CD8-positive, alpha-beta memory T cell (primary cell): Measurements from ENCODE around the gene HSPB1. TPM values are rescaled to one million over a fixed set of nuclear protein-coding genes. Genes with fewer than 3 reads are reported as not detected.
"Not testable (repeated sequence)": the region's sequence is repeated elsewhere in the genome, so short reads cannot be mapped to it uniquely, and the experiment has no call there.

Experiments
- CTCF ChIA-PET: fragments of 350-600 bp; sonication (Branson Sonifier 250); formaldehyde crosslinking; loops from one replicate; lab custom pipeline; 2021; ENCODE audit warnings: antibody characterized with exemption; lab: Charles Lee
- POLR2A ChIA-PET: fragments of 350-600 bp; sonication (Branson Sonifier 250); formaldehyde crosslinking; loops from one replicate; lab custom pipeline; 2021; ENCODE audit warnings: antibody characterized with exemption; lab: Charles Lee
- DNase-seq, 5 donors: peaks; one replicate each; pipeline versions ENCODE4 v3.0.0 to v3.0.0-alpha.2; 2020 to 2022; ENCODE audit warnings: mixed read lengths in 1 of 5
- H3K27ac ChIP-seq: one replicate; pipeline ENCODE4 v1.7.0; 2013; ENCODE audit warnings: low read depth, mild to moderate bottlenecking, low read length, moderate library complexity
- H3K27me3 ChIP-seq: 2 replicates; pipeline ENCODE4 v1.7.0; 2013; ENCODE audit warnings: low read length, mild to moderate bottlenecking; ENCODE audit not compliant: insufficient read depth, poor library complexity, severe bottlenecking
- H3K36me3 ChIP-seq: 2 replicates; pipeline ENCODE4 v1.7.0; 2013; ENCODE audit warnings: mild to moderate bottlenecking, low read length, moderate library complexity; ENCODE audit not compliant: insufficient read depth
- H3K4me1 ChIP-seq: 2 replicates; pipeline ENCODE4 v1.7.0; 2013; ENCODE audit warnings: mild to moderate bottlenecking, low read length, moderate library complexity; ENCODE audit not compliant: insufficient read depth
- H3K4me3 ChIP-seq: 2 replicates; pipeline ENCODE4 v1.7.0; 2013; ENCODE audit warnings: mild to moderate bottlenecking, low read length
- H3K9me3 ChIP-seq: 2 replicates; pipeline ENCODE4 v1.7.0; 2013; ENCODE audit warnings: mild to moderate bottlenecking, low read length
- H3K27ac Mint-ChIP-seq, 8 donors: one replicate each; pipeline ENCODE4 v1.8.0; 2020 to 2021; ENCODE audit warnings: mixed read lengths in 8 of 8, mild to moderate bottlenecking in 6 of 8, inconsistent platforms in 3 of 8, moderate library complexity in 3 of 8
- H3K27me3 Mint-ChIP-seq, 2 donors: one replicate each; pipeline ENCODE4 v1.8.0; 2020 to 2021; ENCODE audit warnings: mixed read lengths in 2 of 2, mild to moderate bottlenecking in 1 of 2, moderate library complexity in 1 of 2
- H3K36me3 Mint-ChIP-seq, 3 donors: one replicate each; pipeline ENCODE4 v1.8.0; 2020 to 2021; ENCODE audit warnings: mixed read lengths in 3 of 3, inconsistent platforms in 1 of 3, mild to moderate bottlenecking in 1 of 3
- H3K4me1 Mint-ChIP-seq, 3 donors: one replicate each; pipeline ENCODE4 v1.8.0; 2020 to 2021; ENCODE audit warnings: mixed read lengths in 3 of 3, inconsistent platforms in 1 of 3, mild to moderate bottlenecking in 1 of 3
- H3K4me3 Mint-ChIP-seq, 7 donors: one replicate each; pipeline ENCODE4 v1.8.0; 2020 to 2021; ENCODE audit warnings: mixed read lengths in 7 of 7, mild to moderate bottlenecking in 6 of 7, moderate library complexity in 4 of 7, inconsistent platforms in 2 of 7
- H3K9me3 Mint-ChIP-seq, 5 donors: one replicate each; pipeline ENCODE4 v1.8.0; 2020 to 2022; ENCODE audit warnings: mixed read lengths in 5 of 5, mild to moderate bottlenecking in 3 of 5, moderate library complexity in 2 of 5, inconsistent platforms in 1 of 5
- polyA plus RNA-seq: library from polyadenylated mRNA; unstranded; fragments of 300-500 nt; fragmentation: Illumina TruSeq; gene quantifications from one replicate; pipeline ENCODE4 v1.2.3, GENCODE V29; 2021
- total RNA-seq, 2 experiments: library from RNA; stranded (reverse); gene quantifications; one replicate each; pipeline ENCODE4 v1.2.3, GENCODE V29; 2021

Gene HSPB1
- total and polyA plus RNA-seq, 3 experiments from 2014 or later, result 74.7 to 84.1 (median 80.7) TPM

- Histone ChIP-seq H3K27me3 (no peaks in the 10 kb centered on the region), H3K9me3 (no peaks in the 10 kb centered on the region), H3K4me3 (peak overlapping the region; percentile 73), H3K27ac (peak overlapping the region; percentile 65), H3K4me1 (peaks cover 7% of the 10 kb centered on the region), H3K36me3 (no peaks in the 10 kb centered on the region)
- peak overlapping the region; percentile 73 to 96 (median 86) for H3K27ac Mint-ChIP-seq
- H3K9me3 Mint-ChIP-seq, result no peaks in the 10 kb centered on the region
- POLR2A ChIA-PET, result interaction anchor here (0.5 to 1.0 kb wide), 3 partner anchors 11 to 54 kb away, joined by 3 to 5 read pairs (median 5); no protein-coding TSS in a partner anchor
- peak; percentile 68 to 82 (median 73) for DNase-seq
- peak overlapping the region; percentile 88 to 97 (median 92) for H3K4me3 Mint-ChIP-seq
- H3K27me3 Mint-ChIP-seq, result peaks cover 0 to 5% of the 10 kb centered on the region in 2 donors
- H3K4me1 Mint-ChIP-seq, result peaks cover 18 to 20% (median 18%) of the 10 kb centered on the region in 3 donors
- peaks cover 0 to 3% (median 0%) of the 10 kb centered on the region in 3 donors for H3K36me3 Mint-ChIP-seq
- CTCF ChIA-PET, result interaction anchor here (1.1 to 5.5 kb wide), 6 partner anchors 11 to 125 kb away, joined by 4 to 34 read pairs (median 9); no protein-coding TSS in a partner anchor
Observed at GRCh38 chr7:76303202-76304147, 1.0 kb downstream of the HSPB1 start.

DNA sequence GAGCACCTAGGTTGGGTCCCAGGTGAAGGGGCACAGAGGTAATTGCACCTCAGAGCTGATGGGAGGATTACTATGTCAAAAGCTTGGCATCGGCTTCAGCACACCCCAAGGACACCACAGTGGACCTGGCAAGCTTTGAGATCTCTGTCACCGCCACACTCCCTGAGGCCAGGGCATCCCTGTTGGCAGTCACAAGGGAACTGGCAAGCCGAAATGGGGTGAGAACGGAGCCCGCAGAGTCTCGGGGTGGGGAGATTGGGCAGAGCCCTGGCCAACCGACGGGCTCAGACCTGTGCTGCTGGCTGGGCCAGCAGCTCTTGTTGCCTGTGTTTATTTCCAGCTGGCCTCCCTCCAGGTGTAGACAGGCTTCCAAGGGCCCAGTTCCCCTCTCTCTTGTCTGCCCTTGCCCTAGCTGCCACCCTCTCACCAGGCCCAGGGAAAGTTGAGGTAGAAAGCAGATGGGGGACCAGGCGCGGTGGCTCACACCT lies 2.5 kb downstream of the HSPB1 start:
- peak overlapping the region in 5 of 8 donors; percentile 67 to 94 (median 87) for H3K27ac Mint-ChIP-seq
- H3K4me3 Mint-ChIP-seq, result peak overlapping the region in 6 of 7 donors; percentile 88 to 97 (median 92)
- Histone ChIP-seq H3K27ac (no peak overlapping the region), H3K9me3 (no peaks in the 10 kb centered on the region), H3K4me3 (no peak overlapping the region), H3K36me3 (no peaks in the 10 kb centered on the region), H3K27me3 (no peaks in the 10 kb centered on the region), H3K4me1 (peaks cover 7% of the 10 kb centered on the region)
- CTCF ChIA-PET, result interaction anchor here (2.2 to 5.5 kb wide), 3 partner anchors 9 to 13 kb away, joined by 8 to 34 read pairs (median 10); no protein-coding TSS in a partner anchor
- H3K27me3 Mint-ChIP-seq, result peaks cover 0 to 5% of the 10 kb centered on the region in 2 donors
- POLR2A ChIA-PET, result no interaction called here
- peaks cover 18 to 20% (median 18%) of the 10 kb centered on the region in 3 donors for H3K4me1 Mint-ChIP-seq
- H3K9me3 Mint-ChIP-seq, result no peaks in the 10 kb centered on the region
- peaks cover 0 to 3% (median 0%) of the 10 kb centered on the region in 3 donors for H3K36me3 Mint-ChIP-seq
- no peak for DNase-seq

- H3K4me1 ChIP-seq, POLR2A ChIA-PET, DNase-seq, H3K27me3 ChIP-seq, H3K36me3 ChIP-seq, H3K27ac ChIP-seq, H3K36me3 Mint-ChIP-seq, H3K9me3 ChIP-seq, H3K4me1 Mint-ChIP-seq, H3K4me3 ChIP-seq, H3K27me3 Mint-ChIP-seq, H3K27ac Mint-ChIP-seq, H3K9me3 Mint-ChIP-seq: not testable (repeated sequence)
- H3K4me3 Mint-ChIP-seq, result peak overlapping the region in 1 of 7 donors; percentile 24
- CTCF ChIA-PET, result interaction anchor here (1.7 to 3.5 kb wide), 3 partner anchors 17 to 130 kb away, joined by 3 to 16 read pairs (median 5); no protein-coding TSS in a partner anchor
Observed at GRCh38 chr7:76308874-76309273, 6.4 kb downstream of the HSPB1 start.

GRCh38 chr7:76309341-76310101 lies 7.0 kb downstream of the HSPB1 start:
- H3K27me3 ChIP-seq, H3K4me1 ChIP-seq, H3K9me3 ChIP-seq, H3K27ac ChIP-seq, H3K4me1 Mint-ChIP-seq, H3K4me3 Mint-ChIP-seq, H3K36me3 Mint-ChIP-seq, H3K27ac Mint-ChIP-seq, H3K9me3 Mint-ChIP-seq, POLR2A ChIA-PET, H3K36me3 ChIP-seq, H3K27me3 Mint-ChIP-seq, H3K4me3 ChIP-seq, DNase-seq: not testable (repeated sequence)
- CTCF ChIA-PET, result interaction anchor here (1.7 to 3.5 kb wide), 3 partner anchors 18 to 131 kb away, joined by 3 to 16 read pairs (median 5); no protein-coding TSS in a partner anchor

DNA sequence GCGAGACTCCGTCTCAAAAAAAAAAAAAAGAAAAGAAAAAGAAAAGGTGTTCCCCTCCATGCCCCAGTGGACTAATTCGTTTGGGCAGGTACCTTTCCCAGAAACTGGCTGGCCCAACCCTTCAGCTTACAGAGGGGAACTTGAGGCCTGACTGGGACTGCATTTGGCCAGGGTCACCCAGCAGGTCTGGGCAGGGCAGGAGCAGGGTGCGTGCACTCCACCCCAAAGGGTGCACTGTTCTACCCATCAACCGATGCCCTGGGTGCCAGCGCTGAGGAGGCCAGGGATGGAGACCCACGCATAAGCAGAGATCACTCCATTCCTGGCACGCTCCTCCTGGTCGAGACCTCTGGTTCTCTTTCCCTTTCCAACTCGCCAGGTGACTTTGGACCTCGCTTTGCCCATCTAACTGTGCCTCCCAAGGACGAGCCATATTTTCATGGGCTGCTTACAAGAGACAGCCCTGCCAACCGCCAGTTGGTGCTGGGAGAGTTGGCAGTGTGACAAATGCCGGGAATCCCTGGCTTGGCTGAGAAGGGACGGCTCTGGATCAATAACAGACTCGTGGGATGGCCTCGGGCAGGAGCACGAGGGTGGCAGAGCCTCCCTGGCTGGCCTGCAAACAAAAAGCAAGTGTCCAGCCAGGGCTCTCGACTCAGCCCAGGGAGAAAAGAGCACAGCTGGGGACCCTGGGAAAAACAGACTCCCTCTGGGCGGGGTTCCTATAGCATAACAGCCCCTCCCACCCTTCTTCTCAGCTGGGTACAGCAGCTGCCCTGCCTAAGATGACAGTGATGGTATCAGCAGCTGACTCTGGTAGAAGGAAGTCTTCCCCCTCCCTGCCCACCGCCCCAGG lies 7.9 kb downstream of the HSPB1 start:
- no peak for DNase-seq
- Mint-ChIP-seq H3K9me3 (no peaks in the 10 kb centered on the region), H3K27ac (no peak overlapping the region), H3K36me3 (no peaks in the 10 kb centered on the region), H3K4me1 (peaks cover 5 to 7% (median 5%) of the 10 kb centered on the region in 3 donors), H3K4me3 (no peak overlapping the region), H3K27me3 (no peaks in the 10 kb centered on the region)
- H3K27ac ChIP-seq, result no peak overlapping the region
- H3K4me3 ChIP-seq, result no peak overlapping the region
- H3K27me3 ChIP-seq, result no peaks in the 10 kb centered on the region
- H3K4me1 ChIP-seq, result peaks cover 7% of the 10 kb centered on the region
- ChIA-PET CTCF (interaction anchor here (0.7 to 3.5 kb wide), 4 partner anchors 19 to 132 kb away, joined by 3 to 16 read pairs (median 4); no protein-coding TSS in a partner anchor), POLR2A (interaction anchor here (0.7 to 0.8 kb wide), 2 partner anchors 9 to 55 kb away, joined by 3 to 5 read pairs; no protein-coding TSS in a partner anchor)
- no peaks in the 10 kb centered on the region for H3K36me3 ChIP-seq
- H3K9me3 ChIP-seq, result no peaks in the 10 kb centered on the region

DNA sequence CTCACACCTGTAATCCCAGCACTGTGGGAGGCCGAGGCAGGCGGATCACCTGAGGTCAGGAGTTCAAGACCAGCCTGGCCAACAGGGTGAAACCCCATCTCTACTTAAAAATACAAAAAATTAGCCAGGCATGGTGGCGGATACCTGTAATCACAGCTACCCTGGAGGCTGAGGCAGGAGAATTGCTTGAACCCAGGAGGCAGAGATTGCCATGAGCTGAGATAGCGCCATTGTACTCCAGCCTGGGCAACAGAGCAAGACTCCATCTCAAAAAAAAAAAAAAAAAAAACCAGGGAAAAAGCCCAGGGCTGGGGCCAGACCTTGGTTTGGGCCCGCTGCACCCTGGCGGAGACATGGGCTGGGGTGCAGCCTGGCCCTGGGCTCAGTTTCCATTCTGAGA lies 9.4 kb downstream of the HSPB1 start:
- H3K27me3 ChIP-seq, H3K36me3 Mint-ChIP-seq, H3K36me3 ChIP-seq, H3K4me3 Mint-ChIP-seq, H3K9me3 ChIP-seq, H3K4me3 ChIP-seq, DNase-seq, H3K4me1 ChIP-seq, H3K4me1 Mint-ChIP-seq, POLR2A ChIA-PET, H3K27ac ChIP-seq, H3K9me3 Mint-ChIP-seq, H3K27ac Mint-ChIP-seq, H3K27me3 Mint-ChIP-seq: not testable (repeated sequence)
- CTCF ChIA-PET, result interaction anchor here (0.8 to 5.9 kb wide), 7 partner anchors 10 to 134 kb away, joined by 3 to 44 read pairs (median 4); partner anchors contain the start of gene HSPB1
